ENCODE measurements around the gene GNG12. TPM values are rescaled to one million over a fixed set of nuclear protein-coding genes. Genes with fewer than 3 reads are reported as not detected.

GNG12 gene
- total RNA-seq, 2 experiments from 2014 or later: not detected

DNA sequence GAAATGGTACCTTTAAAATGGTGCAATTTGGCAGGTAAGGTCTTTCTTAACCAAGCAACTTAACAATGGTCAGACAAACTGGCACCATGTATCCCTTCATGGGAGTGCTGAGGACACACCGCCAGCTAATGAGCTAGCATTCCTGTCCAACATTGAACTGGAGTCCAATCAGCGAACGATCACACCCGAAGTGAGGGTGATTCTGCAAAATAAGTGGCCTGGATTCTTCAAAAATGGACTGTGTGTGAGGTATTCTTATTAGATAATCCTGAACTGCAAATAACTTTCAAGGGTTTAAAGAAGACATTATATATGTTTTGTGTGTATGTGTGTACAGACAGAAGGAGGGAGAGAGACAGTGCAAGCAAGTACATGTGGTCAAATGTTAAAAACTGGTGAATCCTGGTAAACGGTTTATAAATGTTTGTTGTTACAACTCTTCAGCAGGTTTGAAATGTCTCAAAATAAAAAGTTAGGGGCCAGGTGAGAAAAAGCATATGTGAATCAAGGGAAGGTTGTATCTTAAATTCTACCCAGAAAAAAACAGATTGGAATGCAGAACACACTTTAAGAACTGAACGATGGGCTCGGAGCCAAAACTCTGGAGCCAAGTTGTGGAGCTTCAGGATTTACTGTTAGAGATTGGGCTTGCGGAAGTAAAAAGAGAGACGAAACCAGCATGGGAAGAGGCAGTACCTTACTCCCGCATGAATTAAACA is 127.4 kb downstream of the GNG12 start:
- CTCF ChIA-PET: no interaction called here
- H3K36me3 ChIP-seq (ENCODE audit: insufficient read depth, low read length): no peaks in the 10 kb centered on the region
- no peak overlapping the region for H3K27ac Mint-ChIP-seq

DNA sequence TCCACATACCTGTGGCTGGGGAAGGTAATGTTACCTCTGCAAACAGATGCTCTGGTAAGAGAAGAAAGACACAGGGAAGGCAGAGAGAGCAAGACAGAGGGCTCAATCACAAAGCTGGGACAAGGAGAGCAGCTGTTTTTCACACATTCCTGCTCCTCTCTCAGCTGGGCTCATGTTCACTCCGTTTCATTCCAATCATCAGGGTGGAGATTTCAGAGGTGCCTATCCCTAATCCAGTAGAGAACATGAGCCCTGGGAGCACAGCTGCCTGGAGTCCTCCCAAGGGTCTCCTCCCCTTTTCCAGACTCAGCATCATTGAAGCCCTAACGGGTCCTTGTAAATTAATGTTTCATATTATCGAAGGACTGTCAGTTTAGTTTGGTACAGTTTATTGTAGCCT is 128.9 kb downstream of the GNG12 start:
- ChIA-PET CTCF (no interaction called here), POLR2A (no interaction called here)
- no peak overlapping the region for H3K4me3 Mint-ChIP-seq
- no peaks in the 10 kb centered on the region for H3K9me3 Mint-ChIP-seq
- H3K36me3 Mint-ChIP-seq (ENCODE audit: low read depth): no peaks in the 10 kb centered on the region
- DNase-seq: no peak
- Histone ChIP-seq H3K27ac (ENCODE audit: low read depth in 1 of 2, low read length in 2 of 2) (no peak overlapping the region), H3K36me3 (ENCODE audit: insufficient read depth, low read length) (no peaks in the 10 kb centered on the region), H3K4me1 (ENCODE audit: insufficient read depth, low read length) (no peaks in the 10 kb centered on the region), H3K27me3 (ENCODE audit: control insufficient read depth in 1 of 2, insufficient read depth in 2 of 2, low read length in 2 of 2) (no peaks in the 10 kb centered on the region), H3K4me3 (ENCODE audit: low read length) (no peak overlapping the region), H3K9me3 (ENCODE audit: control insufficient read depth in 1 of 2, insufficient read depth in 1 of 2, low read length in 2 of 2) (no peaks in the 10 kb centered on the region)
- no peak overlapping the region for H3K27ac Mint-ChIP-seq
- no peak for TF ChIP-seq CTCF (IDR thresholded peaks at IDR 0.05)
- ATAC-seq (ENCODE audit: poor library complexity): no peak
- intact Hi-C loops (cut with DNase I, micrococcal nuclease): no loop called here
- H3K4me1 Mint-ChIP-seq (ENCODE audit: low read depth): no peaks in the 10 kb centered on the region
- no peaks in the 10 kb centered on the region for H3K27me3 Mint-ChIP-seq

More for the DNA sequence above, 127.4 kb downstream of the GNG12 start:
- Mint-ChIP-seq H3K4me3 (no peak overlapping the region), H3K27me3 (no peaks in the 10 kb centered on the region), H3K36me3 (ENCODE audit: low read depth) (no peaks in the 10 kb centered on the region), H3K4me1 (ENCODE audit: low read depth) (no peaks in the 10 kb centered on the region), H3K9me3 (no peaks in the 10 kb centered on the region)
- intact Hi-C loops (cut with DNase I, micrococcal nuclease): no loop called here
- Histone ChIP-seq H3K27me3 (ENCODE audit: control insufficient read depth in 1 of 2, insufficient read depth in 2 of 2, low read length in 2 of 2) (no peaks in the 10 kb centered on the region), H3K4me3 (ENCODE audit: low read length) (no peak overlapping the region), H3K4me1 (ENCODE audit: insufficient read depth, low read length) (no peaks in the 10 kb centered on the region), H3K27ac (ENCODE audit: low read depth in 1 of 2, low read length in 2 of 2) (no peak overlapping the region), H3K9me3 (ENCODE audit: control insufficient read depth in 1 of 2, insufficient read depth in 1 of 2, low read length in 2 of 2) (no peaks in the 10 kb centered on the region)
- POLR2A ChIA-PET: no interaction called here
- DNase-seq (no peak), ATAC-seq (ENCODE audit: poor library complexity) (no peak)
- no peak for TF ChIP-seq CTCF (IDR thresholded peaks at IDR 0.05)

GRCh38 chr1:67701876-67702275 is 131.4 kb downstream of the GNG12 start:
- POLR2A ChIA-PET: interaction anchor here (1.2 kb wide), 1 partner anchor 9 kb away, joined by 3 read pairs; no protein-coding TSS in a partner anchor
- no peak for TF ChIP-seq CTCF (IDR thresholded peaks at IDR 0.05)
- H3K9me3 ChIP-seq (ENCODE audit: control insufficient read depth in 1 of 2, insufficient read depth in 1 of 2, low read length in 2 of 2): no peaks in the 10 kb centered on the region
- no peaks in the 10 kb centered on the region for H3K4me1 ChIP-seq (ENCODE audit: insufficient read depth, low read length)
- DNase-seq (no peak), ATAC-seq (ENCODE audit: poor library complexity) (no peak)
- no peaks in the 10 kb centered on the region for H3K27me3 ChIP-seq (ENCODE audit: control insufficient read depth in 1 of 2, insufficient read depth in 2 of 2, low read length in 2 of 2)
- Mint-ChIP-seq H3K4me1 (ENCODE audit: low read depth) (no peaks in the 10 kb centered on the region), H3K27me3 (no peaks in the 10 kb centered on the region), H3K4me3 (no peak overlapping the region), H3K9me3 (no peaks in the 10 kb centered on the region), H3K36me3 (ENCODE audit: low read depth) (no peaks in the 10 kb centered on the region), H3K27ac (no peak overlapping the region)
- intact Hi-C loops (cut with DNase I, micrococcal nuclease): no loop called here
- no peaks in the 10 kb centered on the region for H3K36me3 ChIP-seq (ENCODE audit: insufficient read depth, low read length)
- H3K27ac ChIP-seq (ENCODE audit: low read depth in 1 of 2, low read length in 2 of 2): no peak overlapping the region
- no peak overlapping the region for H3K4me3 ChIP-seq (ENCODE audit: low read length)
- CTCF ChIA-PET: interaction anchor here (1.0 kb wide), 1 partner anchor 128 kb away, joined by 3 read pairs; no protein-coding TSS in a partner anchor

Data from CD4-positive, alpha-beta T cell (primary cell).